Brain microvascular endothelial cell (primary cell): Measurements from ENCODE around the gene BRIP1.

ENCODE experiments used
- DNase-seq: peaks from one replicate; pipeline ENCODE4 v3.0.0-alpha.2; 2020
- H3K27ac ChIP-seq: fragments of 250-450 bp; sonication (Bioruptor Pico); 2 replicates; pipeline ENCODE4 v1.5.1; 2020; ENCODE audit warnings: mild to moderate bottlenecking, moderate library complexity
- H3K27me3 ChIP-seq: fragments of 250-450 bp; sonication (Bioruptor Pico); replicated peaks from 2 replicates; pipeline ENCODE4 v1.5.1; 2020; ENCODE audit warnings: mild to moderate bottlenecking
- H3K36me3 ChIP-seq: fragments of 250-450 bp; sonication (Bioruptor Pico); replicated peaks from 2 replicates; pipeline ENCODE4 v1.5.1; 2020; ENCODE audit warnings: mild to moderate bottlenecking
- H3K4me3 ChIP-seq: 2 replicates; pipeline ENCODE4 v1.5.1; 2011; ENCODE audit warnings: low read depth, mild to moderate bottlenecking, control low read depth, low read length, moderate library complexity
- in situ Hi-C: cut with HindIII; loops from 2 replicates; pipeline ENCODE4 v1.10.0; 2017; ENCODE audit warnings: low sequenced_read_pairs, low pct_ligation_motif_present
- TF ChIP-seq, protein P1 (sequence below): IDR thresholded peaks from 2 replicates; pipeline ENCODE4 v1.5.1; 2011; ENCODE audit warnings: low read depth, mild to moderate bottlenecking, moderate library complexity, low read length, control low read depth, inconsistent platforms; ENCODE audit errors: missing control alignments

Gene BRIP1

DNA sequence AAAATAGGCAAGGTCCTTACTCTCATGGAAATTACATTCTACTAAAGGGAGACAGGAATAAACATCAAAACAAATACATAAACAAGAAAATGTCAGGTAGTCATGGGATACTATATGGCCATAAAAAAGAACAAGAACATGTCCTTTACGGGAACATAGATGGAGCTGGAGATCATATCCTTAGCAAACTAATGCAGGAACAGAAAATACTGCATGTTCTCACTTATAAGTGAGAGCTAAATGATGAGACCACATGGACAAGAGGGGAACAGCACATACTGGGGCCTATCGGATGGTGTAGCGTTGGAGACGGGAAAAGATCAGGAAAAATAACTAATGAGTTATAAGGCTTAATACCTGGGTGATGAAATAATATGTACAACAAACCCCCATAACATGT, 69.1 kb downstream of the BRIP1 start:
- Histone ChIP-seq H3K27ac (no peak overlapping the region), H3K36me3 (no peaks in the 10 kb centered on the region), H3K4me3 (no peak overlapping the region), H3K27me3 (no peaks in the 10 kb centered on the region)
- in situ Hi-C loops, result no loop called here
- DNase-seq, result no peak
- TF ChIP-seq, protein P1, sequence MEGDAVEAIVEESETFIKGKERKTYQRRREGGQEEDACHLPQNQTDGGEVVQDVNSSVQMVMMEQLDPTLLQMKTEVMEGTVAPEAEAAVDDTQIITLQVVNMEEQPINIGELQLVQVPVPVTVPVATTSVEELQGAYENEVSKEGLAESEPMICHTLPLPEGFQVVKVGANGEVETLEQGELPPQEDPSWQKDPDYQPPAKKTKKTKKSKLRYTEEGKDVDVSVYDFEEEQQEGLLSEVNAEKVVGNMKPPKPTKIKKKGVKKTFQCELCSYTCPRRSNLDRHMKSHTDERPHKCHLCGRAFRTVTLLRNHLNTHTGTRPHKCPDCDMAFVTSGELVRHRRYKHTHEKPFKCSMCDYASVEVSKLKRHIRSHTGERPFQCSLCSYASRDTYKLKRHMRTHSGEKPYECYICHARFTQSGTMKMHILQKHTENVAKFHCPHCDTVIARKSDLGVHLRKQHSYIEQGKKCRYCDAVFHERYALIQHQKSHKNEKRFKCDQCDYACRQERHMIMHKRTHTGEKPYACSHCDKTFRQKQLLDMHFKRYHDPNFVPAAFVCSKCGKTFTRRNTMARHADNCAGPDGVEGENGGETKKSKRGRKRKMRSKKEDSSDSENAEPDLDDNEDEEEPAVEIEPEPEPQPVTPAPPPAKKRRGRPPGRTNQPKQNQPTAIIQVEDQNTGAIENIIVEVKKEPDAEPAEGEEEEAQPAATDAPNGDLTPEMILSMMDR, result no peak

DNA sequence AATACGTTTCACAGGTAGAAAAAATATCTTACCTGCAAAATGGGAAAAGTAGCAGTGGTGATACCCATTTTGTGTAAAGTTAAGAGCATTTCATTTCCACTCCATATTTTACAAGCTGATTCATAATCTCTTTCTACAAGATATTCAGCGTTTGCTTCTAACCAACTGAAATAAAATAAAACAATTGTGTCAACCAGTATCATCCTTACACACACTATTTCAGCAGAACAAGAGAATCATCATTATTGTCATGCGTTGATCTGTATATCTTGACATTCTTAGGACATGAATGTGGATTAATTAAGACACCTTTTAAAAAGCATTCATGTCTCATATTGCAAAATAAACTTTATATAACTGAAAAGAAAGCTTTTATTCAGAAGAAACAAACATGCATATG, 69.8 kb downstream of the BRIP1 start:
- Histone ChIP-seq H3K4me3 (no peak overlapping the region), H3K27me3 (no peaks in the 10 kb centered on the region), H3K36me3 (no peaks in the 10 kb centered on the region), H3K27ac (no peak overlapping the region)
- DNase-seq, result no peak
- in situ Hi-C loops, result no loop called here
- TF ChIP-seq, protein P1, result no peak

DNA sequence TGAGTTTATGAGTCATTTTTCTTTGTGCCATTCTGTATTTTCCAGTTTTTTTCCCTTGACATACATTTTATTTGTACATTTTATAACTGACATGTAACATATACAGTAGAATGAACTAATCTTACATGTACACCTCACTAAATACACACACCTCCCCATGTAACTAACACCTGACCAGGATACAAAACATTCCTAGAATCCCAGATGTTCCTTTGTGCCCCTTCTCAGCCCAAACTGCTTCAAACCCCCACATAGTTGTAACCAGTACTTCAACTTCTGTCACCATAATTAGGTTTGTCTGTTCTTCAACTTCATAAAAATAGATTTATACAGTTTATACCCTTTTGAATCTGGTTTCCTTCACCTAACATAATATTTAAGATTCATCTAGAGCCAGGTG, 73.5 kb downstream of the BRIP1 start:
- in situ Hi-C loops, result no loop called here

DNA sequence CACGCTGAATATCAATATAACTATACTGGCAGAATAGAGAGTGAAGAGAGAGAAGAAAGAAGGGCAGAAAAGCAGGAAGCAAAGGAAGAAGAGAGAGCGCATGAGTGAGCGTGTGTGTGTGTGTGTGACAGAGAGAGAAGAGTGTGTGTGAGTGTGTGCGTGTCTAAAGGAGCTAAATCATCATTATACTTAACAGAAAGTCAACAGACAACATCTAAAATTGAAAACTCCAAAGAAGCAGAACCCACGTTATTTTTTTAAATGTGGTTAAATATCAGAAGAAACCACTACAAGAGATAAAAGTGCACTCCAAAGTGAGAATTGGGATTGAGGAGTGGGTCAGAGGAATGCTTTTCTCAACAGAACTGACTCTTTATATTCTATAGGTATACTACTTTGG, 77.2 kb downstream of the BRIP1 start:
- TF ChIP-seq, protein P1, result no peak
- DNase-seq, result no peak
- H3K27ac ChIP-seq, result no peak overlapping the region
- H3K36me3 ChIP-seq, result no peaks in the 10 kb centered on the region
- no peak overlapping the region for H3K4me3 ChIP-seq
- in situ Hi-C loops, result no loop called here
- no peaks in the 10 kb centered on the region for H3K27me3 ChIP-seq

More for the DNA sequence above, 73.5 kb downstream of the BRIP1 start:
- DNase-seq, result no peak
- Histone ChIP-seq H3K27ac (no peak overlapping the region), H3K36me3 (no peaks in the 10 kb centered on the region), H3K27me3 (no peaks in the 10 kb centered on the region), H3K4me3 (no peak overlapping the region)
- TF ChIP-seq, protein P1, result no peak

DNA sequence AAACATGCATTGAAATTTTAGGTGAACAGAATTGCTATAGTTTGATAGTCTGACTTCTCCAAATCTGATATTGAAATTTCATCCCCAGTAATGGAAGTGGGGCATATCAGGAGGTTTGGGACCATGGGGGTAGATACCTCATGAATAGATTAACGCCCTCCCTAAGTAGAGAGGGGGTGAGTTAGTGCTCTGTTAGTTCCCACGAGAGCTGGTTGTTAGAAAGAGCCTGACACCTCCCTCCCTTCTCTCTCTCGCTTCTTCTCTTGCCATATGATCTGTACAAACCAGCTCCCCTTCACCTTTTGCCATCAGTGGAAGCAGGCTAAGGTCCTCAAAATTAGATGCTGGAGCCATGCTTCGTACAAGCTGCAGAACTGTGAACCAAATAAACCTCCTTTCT, 78.8 kb downstream of the BRIP1 start:
- Histone ChIP-seq H3K36me3 (no peaks in the 10 kb centered on the region), H3K27ac (no peak overlapping the region), H3K27me3 (no peaks in the 10 kb centered on the region), H3K4me3 (no peak overlapping the region)
- DNase-seq, result no peak
- TF ChIP-seq, protein P1, result no peak
- in situ Hi-C loops, result no loop called here

DNA sequence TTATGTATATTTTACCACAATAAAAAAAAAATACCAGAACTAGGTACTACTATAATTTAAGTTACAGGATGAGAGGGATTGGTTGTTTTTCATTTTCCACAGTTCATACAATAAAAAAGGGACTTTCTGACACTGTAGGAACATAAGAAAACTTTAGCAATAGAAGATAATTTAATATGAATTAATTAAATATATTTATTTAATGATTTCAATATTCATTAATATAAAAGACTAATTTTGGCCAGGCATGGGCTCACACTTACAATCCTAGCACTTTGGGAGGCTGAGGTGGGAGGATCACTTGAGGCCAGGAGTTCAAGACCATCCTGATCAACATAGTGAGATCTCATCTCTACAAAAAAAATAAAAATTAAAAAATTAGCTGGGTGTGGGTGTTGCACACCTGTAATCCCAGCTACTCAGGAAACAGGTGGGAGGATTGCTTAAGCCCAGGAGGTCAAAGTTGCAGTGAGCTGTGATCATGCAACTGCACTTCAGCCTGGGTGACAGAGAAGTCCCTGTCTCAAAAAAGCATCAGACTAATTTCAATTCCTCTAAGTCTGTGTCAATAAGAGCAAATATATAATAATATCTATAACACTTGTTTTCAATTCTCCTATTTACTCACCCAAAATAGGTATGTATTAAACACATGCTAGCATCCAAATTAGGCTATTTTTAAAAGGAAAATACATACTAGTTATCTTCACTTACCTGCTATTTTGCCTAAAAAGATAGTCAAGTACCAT, 79.6 kb downstream of the BRIP1 start:
- no peaks in the 10 kb centered on the region for H3K36me3 ChIP-seq
- H3K27ac ChIP-seq, result no peak overlapping the region
- TF ChIP-seq, protein P1, result no peak
- in situ Hi-C loops, result no loop called here
- no peaks in the 10 kb centered on the region for H3K27me3 ChIP-seq
- DNase-seq, result no peak
- H3K4me3 ChIP-seq, result no peak overlapping the region
